DMS153 treated with DMSO at 0.1 percent for 48 hours (cell line): ENCODE results near the gene VCPKMT.

Experiments
- DNase-seq: peaks from one replicate; lab custom pipeline; 2025; ENCODE audit not compliant: unreplicated experiment; lab: John Stamatoyannopoulos, UW

VCPKMT gene

DNA sequence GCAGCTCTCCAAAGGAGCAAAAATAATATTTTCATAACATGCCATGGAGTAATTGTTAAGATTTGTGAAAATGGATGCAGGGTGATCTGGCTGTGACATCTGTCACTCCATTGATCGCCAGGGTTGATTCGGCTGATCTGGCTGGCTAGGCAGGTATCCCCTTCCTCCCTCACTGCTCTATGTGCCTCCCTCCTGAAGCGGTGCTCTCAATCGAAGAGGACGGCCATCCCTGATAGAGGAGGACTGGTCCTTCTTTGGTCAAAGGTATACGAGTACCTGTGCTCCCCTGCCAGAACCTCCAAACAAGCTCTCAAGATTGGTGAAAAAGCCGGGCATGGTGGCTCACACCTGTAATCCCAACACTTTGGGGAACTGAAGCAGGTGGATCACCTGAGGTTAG lies 47.9 kb downstream of the VCPKMT start:
- DNase-seq: no peak

GRCh38 chr14:50067723-50068495 lies 48.5 kb downstream of the VCPKMT start:
- no peak for DNase-seq

DNA sequence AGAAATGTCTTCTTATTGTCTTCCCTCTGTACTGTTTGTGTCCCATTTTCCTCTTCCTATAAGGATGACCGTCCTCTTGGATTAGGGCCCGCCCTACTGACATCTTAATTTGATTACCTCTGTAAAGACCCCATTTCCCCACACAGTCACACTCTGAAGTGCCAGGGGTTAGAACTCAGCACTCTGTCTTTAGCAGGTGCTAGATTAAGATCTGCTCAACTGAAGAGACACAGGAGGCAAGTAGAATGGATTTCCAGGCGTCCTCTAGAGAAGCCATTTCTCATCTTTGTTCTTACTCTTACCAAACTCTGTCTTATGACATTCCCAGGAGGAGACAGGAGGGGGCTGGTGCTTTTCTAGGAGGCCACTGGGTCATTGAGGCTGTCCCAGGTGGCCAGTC lies 50.8 kb downstream of the VCPKMT start:
- no peak for DNase-seq

GRCh38 chr14:50064993-50065392 lies 51.4 kb downstream of the VCPKMT start:
- no peak for DNase-seq

GRCh38 chr14:50063876-50064420 lies 52.4 kb downstream of the VCPKMT start:
- no peak for DNase-seq

DNA sequence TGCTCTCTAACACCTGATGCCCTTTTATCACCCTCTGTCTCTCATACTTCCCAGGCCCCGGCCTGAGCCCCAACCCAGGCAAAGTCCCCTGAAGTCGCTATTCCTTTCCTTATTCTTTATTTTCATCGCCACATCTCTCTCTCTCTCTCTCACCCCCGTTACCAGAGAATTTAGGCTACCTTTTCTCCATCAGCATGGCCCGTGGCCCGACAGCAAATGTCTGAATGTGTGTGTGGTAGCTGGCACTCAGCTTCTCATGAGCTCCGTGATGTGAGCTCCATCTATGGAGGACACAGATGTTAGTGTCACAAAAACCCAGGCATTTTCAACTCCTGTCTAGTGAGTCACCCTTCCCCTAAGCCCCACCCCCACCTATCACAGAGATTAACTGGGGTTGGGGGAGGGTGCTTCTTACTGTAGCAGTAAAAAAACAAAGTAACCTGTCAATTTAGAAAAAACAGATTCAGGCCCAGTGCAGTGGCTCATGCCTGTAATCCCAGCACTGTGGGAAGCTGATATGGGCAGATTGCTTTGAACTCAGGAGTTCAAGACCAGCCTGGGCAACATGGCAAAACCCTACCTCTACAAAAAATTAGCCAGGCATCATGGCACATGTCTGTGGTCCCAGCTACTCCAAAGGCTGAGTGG lies 53.8 kb downstream of the VCPKMT start:
- no peak for DNase-seq

- no peak for DNase-seq
Measured at GRCh38 chr14:50061664-50062437, 54.5 kb downstream of the VCPKMT start.

DNA sequence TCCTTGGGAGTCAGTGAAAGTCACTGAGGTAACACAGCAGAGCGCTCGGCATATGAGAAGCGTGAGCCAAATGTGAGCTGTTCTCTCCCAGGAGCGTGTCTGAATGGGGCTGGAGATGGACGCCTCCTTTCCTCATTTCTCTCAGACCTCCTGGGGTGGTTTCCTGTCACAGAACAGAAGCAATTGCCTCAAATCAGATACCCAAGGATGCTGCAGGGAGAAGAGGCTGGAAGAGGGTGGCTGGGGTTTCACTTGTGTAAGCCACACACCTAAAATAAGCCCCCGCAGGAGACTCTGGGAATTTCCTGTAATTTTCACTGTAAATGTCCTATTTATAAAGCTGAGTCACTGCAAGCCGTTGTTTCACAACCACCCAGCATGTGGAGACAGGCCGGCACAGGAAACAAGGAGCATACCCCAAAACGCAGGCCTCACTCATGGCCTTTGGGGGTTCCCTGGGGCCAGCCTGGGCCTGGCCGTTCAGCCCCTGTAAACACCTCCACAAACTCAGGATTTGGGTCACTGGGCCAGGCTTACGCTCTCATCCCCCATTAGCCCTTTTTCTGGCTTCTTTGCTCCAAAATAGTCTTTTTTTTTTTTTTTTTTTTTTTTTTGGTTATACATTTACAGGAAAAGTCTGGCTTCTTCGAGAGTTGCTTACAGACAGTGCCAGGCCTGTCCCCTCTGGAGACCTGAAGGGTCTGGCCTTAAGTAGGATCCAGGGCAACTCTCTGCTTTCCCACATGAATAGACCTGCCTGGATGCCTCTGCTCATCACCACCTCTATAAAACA lies 55.3 kb downstream of the VCPKMT start:
- DNase-seq: no peak

- DNase-seq: no peak
Measured at GRCh38 chr14:50059763-50060616, 56.4 kb downstream of the VCPKMT start.
